ENCODE measurements around the gene SELENOO. TPM values are rescaled to one million over a fixed set of nuclear protein-coding genes. Genes with fewer than 3 reads are reported as not detected.

The SELENOO gene
- total RNA-seq, 1 experiment from 2014 or later = 19.0 TPM

GRCh38 chr22:50207383-50208140 lies 6.8 kb downstream of the SELENOO start:
- H4K20me1 ChIP-seq (ENCODE audit: control insufficient read depth, insufficient read depth, insufficient read length) = no peaks in the 10 kb centered on the region
- H3K79me1 ChIP-seq (ENCODE audit: insufficient read depth, low read depth, low read length, poor library complexity, severe bottlenecking) = no peaks in the 10 kb centered on the region
- H2BK15ac ChIP-seq (ENCODE audit: low read depth, low read length) = no peak overlapping the region
- H2AFZ ChIP-seq (ENCODE audit: low read length) = no peak overlapping the region
- no peak overlapping the region for H3K14ac ChIP-seq (ENCODE audit: insufficient read depth, low read length)
- H3K9me3 Mint-ChIP-seq = peaks cover 5 to 9% of the 10 kb centered on the region in 2 experiments; a peak in 3 of 5 replicates
- H3K4me3 Mint-ChIP-seq = no peak overlapping the region
- H2BK120ac ChIP-seq (ENCODE audit: low read depth, low read length, poor library complexity, severe bottlenecking) = no peak overlapping the region
- H3K27ac Mint-ChIP-seq = no peak overlapping the region
- no CpG with 5 or more reads among the region's 23 CpGs for WGBS (ENCODE audit: extremely low coverage, insufficient read length, low lambda C conversion rate)
- H2BK20ac ChIP-seq (ENCODE audit: low read depth, low read length, poor library complexity, severe bottlenecking) = no peak overlapping the region
- H3K56ac ChIP-seq (ENCODE audit: insufficient read length, low read depth, low read length) = no peak overlapping the region
- peaks cover 25 to 62% (median 61%) of the 10 kb centered on the region in 3 experiments for H3K36me3 Mint-ChIP-seq (ENCODE audit: insufficient read depth in 1 of 3, low read depth in 3 of 3)
- H3K4me1 Mint-ChIP-seq = peaks cover 2 to 6% of the 10 kb centered on the region in 2 experiments; a peak in 2 of 4 replicates
- H3K4ac ChIP-seq (ENCODE audit: low read depth, low read length) = no peak overlapping the region
- no peaks in the 10 kb centered on the region for H3K23me2 ChIP-seq (ENCODE audit: insufficient read length, low read depth, low read length, poor library complexity, severe bottlenecking)
- no peaks in the 10 kb centered on the region for H3K27me3 Mint-ChIP-seq (ENCODE audit: low read depth)
- no peak overlapping the region for H3K18ac ChIP-seq (ENCODE audit: insufficient read length, low read depth, low read length)
- H3K4me2 ChIP-seq (ENCODE audit: insufficient read depth, insufficient read length, low read length) = no peak overlapping the region
- no peak overlapping the region for H4K5ac ChIP-seq (ENCODE audit: insufficient read length, low read depth, low read length)
- no peak overlapping the region for H2AK5ac ChIP-seq (ENCODE audit: insufficient read length, low read length)
- no peak for TF ChIP-seq CTCF (conservative IDR thresholded peaks at IDR 0.05)
- no peaks in the 10 kb centered on the region; the same call in 1 of the 2 replicates for H3K79me2 ChIP-seq (ENCODE audit: insufficient read depth, low read length)
- no peak overlapping the region for H2BK12ac ChIP-seq (ENCODE audit: insufficient read length, low read depth, low read length)
- H4K8ac ChIP-seq (replicated peaks; ENCODE audit: insufficient read length, low read depth, low read length) = no peak overlapping the region
- H3K27ac ChIP-seq (ENCODE audit: insufficient read length, low read depth, low read length) = no peak overlapping the region
- H3K9me3 ChIP-seq (ENCODE audit: control insufficient read depth, low read depth, low read length) = no peaks in the 10 kb centered on the region
- no peak overlapping the region for H3K9ac ChIP-seq (ENCODE audit: extremely low read depth, insufficient read length, low read length)
- no peak for DNase-seq
- no peaks in the 10 kb centered on the region for H3K4me1 ChIP-seq (ENCODE audit: insufficient read depth, low read length)
- no peak overlapping the region for H3K23ac ChIP-seq (ENCODE audit: insufficient read length, low read depth, low read length)
- no peak overlapping the region for H2BK5ac ChIP-seq (ENCODE audit: insufficient read length, low read length)
- H3T11ph ChIP-seq (ENCODE audit: low read length) = no peak overlapping the region
- H3K27me3 ChIP-seq (ENCODE audit: insufficient read depth, low read length) = no peaks in the 10 kb centered on the region
- no peak overlapping the region for H4K91ac ChIP-seq (ENCODE audit: insufficient read length, low read depth, low read length)

All from H9 (cell line).